GM12801 (cell line): ENCODE results near the gene NINJ2.

ENCODE experiments used
- CTCF ChIP-seq: IDR thresholded peaks from one replicate; pipeline ENCODE4 v1.5.1; 2011; ENCODE audit warnings: control low read depth; ENCODE audit not compliant: insufficient read length; ENCODE audit errors: extremely low read depth

The NINJ2 gene

GRCh38 chr12:538731-539539 is 124.3 kb downstream of the NINJ2 start:
- TF ChIP-seq CTCF = no peak

GRCh38 chr12:537772-538171 is 125.5 kb downstream of the NINJ2 start:
- no peak for TF ChIP-seq CTCF

GRCh38 chr12:536751-537245 is 126.4 kb downstream of the NINJ2 start:
- no peak for TF ChIP-seq CTCF

GRCh38 chr12:535396-535795 is 127.8 kb downstream of the NINJ2 start:
- no peak for TF ChIP-seq CTCF

- no peak for TF ChIP-seq CTCF
Observed at GRCh38 chr12:534216-534615, 129.0 kb downstream of the NINJ2 start.

GRCh38 chr12:533718-534117 is 129.5 kb downstream of the NINJ2 start:
- no peak for TF ChIP-seq CTCF

- no peak for TF ChIP-seq CTCF
Observed at GRCh38 chr12:532908-533565, 130.2 kb downstream of the NINJ2 start.
